ENCODE results near the gene EPO. TPM values are rescaled to one million over a fixed set of nuclear protein-coding genes. Genes with fewer than 3 reads are reported as not detected.
A peak's percentile ranks its signal among the peaks of the same experiment; 100 is the strongest.
"Not testable (repeated sequence)": the region's sequence is repeated elsewhere in the genome, so short reads cannot be mapped to it uniquely, and the experiment has no call there.

The EPO gene
- polyA plus RNA-seq, 3 donors: 0.16 to 0.34 TPM; not detected in 1

DNA sequence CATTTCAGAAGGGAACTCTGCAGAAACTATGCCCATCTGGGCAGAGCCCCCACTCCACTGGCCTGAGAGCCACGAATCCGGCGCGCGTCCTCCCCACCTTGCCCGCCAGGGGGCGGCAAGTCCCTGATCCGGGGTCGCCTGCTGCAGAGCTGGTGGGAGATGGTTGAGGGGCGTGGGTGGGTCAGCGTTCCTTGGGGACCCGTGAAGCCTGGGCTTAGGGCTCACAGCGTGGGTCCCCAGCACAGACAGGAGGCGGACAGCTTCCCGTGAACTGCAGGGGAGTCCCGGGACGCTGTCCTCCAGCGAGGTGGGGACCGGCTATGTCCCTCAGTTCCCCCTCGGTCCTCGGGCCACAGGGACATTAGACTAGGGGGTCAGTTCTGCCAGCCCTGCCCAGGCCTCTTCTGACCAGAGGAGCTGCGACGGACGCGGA, 14.9 kb upstream of the EPO start:
- DNase-seq: peak; percentile 80

DNA sequence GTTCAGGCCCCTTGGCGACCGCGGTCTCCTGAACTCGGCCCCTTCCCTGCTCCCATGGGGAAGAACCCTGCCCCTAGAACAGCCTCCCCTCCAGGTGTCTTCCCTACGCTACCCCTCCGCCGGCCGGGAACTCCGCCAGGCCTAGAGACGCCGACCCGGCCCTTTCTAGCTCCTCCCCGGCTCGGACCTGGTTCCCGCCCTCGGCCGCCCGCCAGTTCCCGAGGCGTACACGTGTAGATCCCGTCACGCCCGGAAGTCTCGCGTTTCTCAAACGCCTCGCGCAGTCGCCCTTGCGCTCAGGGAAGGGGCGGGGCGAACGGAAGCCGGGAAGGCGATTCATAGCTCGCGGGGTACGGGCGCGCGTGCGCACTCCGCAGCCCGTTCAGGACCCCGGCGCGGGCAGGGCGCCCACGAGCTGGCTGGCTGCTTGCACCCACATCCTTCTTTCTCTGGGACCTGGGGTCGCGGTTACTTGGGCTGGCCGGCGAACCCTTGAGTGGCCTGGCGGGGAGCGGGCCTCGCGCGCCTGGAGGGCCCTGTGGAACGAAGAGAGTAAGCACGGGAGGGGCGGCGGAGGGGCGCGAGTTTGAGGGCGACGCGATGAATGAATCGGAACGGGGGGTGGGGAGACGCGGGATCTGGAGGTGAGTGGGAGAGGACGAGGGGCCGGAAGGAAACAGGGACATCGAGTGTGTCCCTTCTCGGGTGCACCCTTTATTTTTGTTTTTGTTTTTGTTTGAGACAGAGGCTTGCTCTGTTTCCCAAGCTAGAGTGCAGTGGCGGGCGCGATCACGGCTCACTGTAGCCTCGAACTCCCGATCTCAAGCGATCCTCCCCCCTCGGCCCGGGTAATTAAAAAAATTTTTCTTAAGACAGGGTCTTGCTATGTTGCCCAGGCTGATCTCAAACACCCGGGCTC, 14.3 kb upstream of the EPO start, which contains the start of gene POP7:
Gene POP7, plus strand, starts transcription at position 369 of the 919 bp plus-strand sequence. CDS start 710 bp downstream, outside the sequence.
- peak; percentile 99 for DNase-seq

DNA sequence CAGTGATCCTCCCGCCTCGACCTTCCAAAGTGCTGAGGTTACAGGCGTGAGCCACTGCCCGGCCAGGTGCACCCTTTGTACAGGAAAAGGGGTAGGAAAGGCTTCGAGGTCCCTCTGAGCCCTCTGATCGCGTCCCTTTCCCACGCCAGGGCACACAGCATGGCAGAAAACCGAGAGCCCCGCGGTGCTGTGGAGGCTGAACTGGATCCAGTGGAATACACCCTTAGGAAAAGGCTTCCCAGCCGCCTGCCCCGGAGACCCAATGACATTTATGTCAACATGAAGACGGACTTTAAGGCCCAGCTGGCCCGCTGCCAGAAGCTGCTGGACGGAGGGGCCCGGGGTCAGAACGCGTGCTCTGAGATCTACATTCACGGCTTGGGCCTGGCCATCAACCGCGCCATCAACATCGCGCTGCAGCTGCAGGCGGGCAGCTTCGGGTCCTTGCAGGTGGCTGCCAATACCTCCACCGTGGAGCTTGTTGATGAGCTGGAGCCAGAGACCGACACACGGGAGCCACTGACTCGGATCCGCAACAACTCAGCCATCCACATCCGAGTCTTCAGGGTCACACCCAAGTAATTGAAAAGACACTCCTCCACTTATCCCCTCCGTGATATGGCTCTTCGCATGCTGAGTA, 13.5 kb upstream of the EPO start:
- no peak for DNase-seq

DNA sequence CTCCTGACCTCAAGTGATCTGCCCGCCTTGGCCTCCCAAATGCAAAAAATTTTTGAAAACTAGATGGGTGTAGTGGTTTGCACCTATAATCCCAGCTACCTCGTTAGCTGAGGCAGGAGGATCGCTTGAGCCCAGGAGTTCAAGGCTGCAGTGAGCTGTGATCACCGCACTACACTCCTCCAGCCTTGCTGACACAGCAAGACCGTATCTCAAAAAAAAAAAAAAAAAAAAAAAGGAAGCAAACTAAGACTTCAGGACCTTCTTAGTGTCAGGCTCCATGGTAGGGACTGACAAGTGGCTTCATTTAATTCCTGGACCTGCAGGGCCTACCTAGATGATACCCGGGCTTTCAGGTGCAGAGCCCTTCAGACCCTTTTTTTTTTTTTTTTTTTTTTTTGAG, 11.9 kb upstream of the EPO start:
- no peak for DNase-seq

DNA sequence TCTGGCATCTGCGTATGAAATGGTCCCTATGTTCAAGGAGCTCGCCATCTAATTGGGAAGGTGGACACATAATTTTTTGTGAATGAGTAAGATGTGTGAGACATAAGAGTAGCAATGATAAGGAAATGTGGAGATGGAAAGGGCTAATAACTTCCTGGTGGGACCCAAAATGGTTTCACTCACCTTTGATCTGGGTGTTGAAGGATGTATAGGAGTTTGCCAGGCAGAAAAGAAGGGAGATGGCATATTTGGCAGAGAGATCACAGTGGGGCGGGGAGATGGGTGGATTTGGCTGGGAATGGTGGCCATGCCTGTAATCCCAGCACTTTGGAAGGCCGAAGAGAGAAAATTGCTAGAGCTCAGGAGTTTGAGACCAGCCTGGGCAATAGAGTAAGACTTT, 9.8 kb upstream of the EPO start:
- no peak for DNase-seq

DNA sequence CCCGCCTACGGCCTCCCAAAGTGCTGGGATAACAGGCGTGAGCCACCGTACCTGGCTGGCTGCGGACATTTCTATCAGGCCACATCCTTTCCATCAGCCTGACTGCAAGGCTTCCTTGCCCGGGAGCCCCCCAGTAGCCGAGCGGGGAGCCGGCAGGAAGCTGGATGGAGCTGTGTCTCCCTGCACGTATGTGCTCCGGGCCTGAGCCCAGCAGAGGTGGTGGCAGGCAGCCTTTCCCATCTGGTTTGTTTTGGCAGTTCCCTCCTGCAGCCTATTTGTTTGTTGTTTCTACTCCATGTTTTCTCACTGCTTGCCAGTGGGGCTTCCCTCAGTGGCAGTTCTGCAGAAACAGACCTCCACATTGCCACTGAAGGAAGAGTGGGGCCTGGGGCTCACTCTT, 8.9 kb upstream of the EPO start:
- DNase-seq: no peak

DNA sequence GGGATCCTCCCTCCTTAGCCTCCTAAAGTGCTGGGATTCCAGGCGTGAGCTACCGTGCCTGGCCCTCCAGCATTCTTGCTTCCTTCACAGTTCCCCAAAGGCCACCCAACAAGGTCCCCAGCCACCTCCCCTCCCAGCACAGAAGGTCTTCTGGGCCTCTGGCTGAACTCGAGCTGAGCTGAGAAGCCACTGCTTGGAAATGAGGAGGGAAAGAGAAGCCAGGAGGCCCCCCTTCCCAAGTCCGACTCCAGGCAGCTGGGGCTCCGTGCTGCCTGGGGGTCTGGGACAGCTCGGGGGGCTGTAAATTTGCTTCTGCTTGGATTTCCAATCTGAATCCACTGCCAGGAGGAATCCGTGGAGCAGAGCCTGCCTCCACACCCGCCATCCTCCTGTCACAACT, 5.5 kb upstream of the EPO start:
- no peak for DNase-seq

DNA sequence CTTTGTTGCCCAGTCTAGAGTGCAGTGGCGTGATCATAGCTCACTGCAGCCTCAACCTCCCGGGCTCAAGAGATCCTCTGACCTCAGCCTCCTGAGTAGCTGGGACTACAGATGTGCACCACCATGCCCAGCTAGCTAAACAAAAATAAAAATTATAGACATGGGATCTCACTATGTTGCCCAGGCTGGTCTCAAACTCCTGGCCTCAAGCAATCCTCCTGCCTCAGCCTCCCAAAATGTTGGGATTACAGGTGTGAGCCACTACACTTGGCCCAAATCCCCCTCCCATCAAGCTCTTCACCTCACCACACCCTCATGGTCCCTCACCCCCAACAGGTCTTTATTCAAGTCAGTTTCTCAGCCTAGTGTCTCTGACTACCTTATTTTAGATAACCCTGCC, 3.2 kb upstream of the EPO start:
- not testable (repeated sequence) for DNase-seq

DNA sequence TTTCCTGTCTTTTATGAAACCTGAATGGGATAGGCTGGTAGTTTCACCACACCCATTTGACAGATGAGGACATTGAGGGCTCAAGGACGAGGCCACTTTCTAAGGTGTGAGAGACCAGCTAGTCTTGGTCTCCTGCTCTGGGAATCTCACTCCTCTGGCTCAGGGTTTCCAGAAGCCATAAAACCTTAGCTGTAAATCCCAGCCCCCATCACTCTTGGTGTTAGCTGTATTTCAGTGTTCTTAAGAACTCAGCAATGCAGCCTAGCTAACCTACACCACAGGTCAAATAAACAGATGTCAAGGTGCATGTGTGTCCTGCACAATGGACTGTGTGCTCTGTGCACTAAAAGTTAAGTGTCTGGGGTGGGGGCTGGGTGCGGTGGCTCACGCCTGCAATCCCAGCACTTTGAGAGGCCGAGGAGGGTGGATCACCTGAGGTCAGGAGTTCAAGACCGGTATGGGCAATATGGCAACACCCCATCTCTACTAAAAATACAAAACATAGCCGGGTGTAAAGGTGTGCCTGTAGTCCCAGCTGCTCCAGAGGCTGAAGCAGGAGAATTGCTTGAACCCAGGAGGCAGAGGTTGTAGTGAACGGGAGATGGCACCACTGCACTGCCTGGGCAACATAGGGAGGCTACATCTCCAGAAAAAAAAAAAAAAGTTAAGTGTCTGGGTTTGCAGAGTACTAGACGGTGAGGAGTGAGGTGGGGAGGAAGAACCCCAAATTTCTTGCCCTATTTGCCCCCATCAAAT, 567 bp upstream of the EPO start:
- DNase-seq: no peak

DNA sequence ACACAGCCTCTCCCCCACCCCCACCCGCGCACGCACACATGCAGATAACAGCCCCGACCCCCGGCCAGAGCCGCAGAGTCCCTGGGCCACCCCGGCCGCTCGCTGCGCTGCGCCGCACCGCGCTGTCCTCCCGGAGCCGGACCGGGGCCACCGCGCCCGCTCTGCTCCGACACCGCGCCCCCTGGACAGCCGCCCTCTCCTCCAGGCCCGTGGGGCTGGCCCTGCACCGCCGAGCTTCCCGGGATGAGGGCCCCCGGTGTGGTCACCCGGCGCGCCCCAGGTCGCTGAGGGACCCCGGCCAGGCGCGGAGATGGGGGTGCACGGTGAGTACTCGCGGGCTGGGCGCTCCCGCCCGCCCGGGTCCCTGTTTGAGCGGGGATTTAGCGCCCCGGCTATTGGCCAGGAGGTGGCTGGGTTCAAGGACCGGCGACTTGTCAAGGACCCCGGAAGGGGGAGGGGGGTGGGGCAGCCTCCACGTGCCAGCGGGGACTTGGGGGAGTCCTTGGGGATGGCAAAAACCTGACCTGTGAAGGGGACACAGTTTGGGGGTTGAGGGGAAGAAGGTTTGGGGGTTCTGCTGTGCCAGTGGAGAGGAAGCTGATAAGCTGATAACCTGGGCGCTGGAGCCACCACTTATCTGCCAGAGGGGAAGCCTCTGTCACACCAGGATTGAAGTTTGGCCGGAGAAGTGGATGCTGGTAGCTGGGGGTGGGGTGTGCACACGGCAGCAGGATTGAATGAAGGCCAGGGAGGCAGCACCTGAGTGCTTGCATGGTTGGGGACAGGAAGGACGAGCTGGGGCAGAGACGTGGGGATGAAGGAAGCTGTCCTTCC, 620 bp downstream of the EPO start:
- no peak for DNase-seq

DNA sequence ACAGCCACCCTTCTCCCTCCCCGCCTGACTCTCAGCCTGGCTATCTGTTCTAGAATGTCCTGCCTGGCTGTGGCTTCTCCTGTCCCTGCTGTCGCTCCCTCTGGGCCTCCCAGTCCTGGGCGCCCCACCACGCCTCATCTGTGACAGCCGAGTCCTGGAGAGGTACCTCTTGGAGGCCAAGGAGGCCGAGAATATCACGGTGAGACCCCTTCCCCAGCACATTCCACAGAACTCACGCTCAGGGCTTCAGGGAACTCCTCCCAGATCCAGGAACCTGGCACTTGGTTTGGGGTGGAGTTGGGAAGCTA, 1.2 kb downstream of the EPO start:
- DNase-seq: no peak

DNA sequence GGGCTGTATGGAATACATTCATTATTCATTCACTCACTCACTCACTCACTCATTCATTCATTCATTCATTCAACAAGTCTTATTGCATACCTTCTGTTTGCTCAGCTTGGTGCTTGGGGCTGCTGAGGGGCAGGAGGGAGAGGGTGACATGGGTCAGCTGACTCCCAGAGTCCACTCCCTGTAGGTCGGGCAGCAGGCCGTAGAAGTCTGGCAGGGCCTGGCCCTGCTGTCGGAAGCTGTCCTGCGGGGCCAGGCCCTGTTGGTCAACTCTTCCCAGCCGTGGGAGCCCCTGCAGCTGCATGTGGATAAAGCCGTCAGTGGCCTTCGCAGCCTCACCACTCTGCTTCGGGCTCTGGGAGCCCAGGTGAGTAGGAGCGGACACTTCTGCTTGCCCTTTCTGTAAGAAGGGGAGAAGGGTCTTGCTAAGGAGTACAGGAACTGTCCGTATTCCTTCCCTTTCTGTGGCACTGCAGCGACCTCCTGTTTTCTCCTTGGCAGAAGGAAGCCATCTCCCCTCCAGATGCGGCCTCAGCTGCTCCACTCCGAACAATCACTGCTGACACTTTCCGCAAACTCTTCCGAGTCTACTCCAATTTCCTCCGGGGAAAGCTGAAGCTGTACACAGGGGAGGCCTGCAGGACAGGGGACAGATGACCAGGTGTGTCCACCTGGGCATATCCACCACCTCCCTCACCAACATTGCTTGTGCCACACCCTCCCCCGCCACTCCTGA, 2.4 kb downstream of the EPO start:
- DNase-seq: no peak

DNA sequence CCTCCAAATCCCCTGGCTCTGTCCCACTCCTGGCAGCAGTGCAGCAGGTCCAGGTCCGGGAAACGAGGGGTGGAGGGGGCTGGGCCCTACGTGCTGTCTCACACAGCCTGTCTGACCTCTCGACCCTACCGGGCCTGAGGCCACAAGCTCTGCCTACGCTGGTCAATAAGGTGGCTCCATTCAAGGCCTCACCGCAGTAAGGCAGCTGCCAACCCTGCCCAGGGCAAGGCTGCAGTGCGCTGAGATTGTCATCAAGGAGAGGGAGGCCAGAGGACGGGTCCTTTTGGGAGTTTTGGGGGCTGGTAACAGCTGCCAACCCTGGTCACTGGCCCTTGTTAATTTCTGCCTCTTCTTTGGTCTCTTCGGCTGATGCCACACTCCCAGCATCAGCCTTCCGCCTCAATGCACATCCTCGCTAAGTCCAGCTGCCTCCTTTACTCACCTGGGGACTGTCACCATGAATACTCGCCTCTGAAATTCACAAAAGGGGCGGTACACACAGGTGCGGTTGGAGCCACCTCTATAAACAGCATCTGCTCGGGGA, 3.5 kb downstream of the EPO start:
- no peak for DNase-seq

DNA sequence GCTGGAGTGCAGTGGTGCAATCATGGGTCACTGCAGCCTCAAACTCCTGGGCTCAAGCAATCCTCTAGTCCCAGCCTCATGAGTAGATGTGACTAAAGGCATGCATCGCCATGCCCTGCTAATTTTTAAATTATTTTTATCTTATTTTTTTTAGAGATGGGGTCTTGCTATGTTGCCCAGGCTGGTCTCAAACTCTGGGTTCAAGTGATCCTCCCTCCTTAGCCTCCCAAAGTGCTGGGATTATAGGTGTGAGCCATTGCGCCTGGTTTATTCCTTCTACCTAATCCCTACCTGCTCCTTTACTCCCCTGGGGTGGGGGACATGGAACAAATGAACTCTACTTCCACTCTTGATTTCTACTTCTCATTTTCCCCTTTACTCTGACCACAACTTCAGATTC, 4.1 kb downstream of the EPO start:
- DNase-seq: not testable (repeated sequence)

DNA sequence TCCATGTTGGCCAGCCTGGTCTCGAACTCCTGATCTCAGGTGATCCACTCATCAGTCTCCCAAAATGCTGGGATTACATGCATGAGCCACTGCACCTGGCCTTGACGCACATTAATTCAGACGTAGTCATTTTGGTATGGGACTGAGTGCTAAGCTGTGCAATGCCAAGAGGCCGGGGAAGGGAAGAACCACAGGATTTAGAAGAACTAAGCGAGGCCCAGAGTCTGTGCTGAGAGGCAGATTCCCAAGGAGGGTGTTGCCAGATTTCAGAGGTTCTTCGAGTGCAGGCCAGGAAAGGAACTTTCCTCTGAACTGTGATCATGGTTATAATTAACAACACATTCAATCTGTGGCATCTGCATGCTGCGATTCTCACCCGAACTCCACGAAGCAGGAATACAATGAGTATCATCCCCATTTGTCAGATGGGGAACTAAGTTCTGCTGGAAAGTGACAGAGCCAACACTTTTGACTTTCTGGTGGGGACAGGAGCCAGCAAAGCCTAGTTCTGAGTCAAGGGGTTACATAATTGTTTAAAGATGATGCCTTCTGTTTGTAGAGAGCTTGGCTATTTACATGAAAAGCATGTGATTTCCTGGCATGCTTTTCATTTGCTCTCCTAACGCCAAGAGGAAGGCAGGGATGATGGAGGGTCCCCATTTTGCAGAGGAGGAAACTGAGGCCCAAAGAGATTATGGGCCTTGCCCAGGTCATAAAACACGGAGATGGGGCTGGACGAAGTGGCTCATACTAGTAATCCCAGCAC, 6.9 kb downstream of the EPO start:
- DNase-seq: no peak

DNA sequence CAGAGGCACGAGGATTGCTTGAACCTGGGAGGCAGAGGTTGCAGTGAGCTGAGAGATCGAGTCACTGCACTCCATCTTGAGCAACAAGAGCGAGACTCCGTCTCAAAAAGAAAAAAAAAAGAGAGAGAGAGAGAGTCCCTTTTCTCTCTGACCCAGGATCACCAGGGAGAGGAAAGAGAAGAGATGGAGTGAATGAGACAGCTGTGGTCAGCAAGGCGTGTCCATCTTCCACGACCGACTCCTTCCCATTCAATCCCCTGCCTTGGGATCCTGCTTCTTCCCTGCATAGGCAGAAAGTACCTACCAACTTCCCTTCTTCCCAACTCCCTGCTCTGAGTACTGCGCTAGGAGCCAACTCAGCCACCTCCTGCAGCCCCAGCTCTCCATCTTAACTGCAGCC, 7.9 kb downstream of the EPO start:
- DNase-seq: no peak

DNA sequence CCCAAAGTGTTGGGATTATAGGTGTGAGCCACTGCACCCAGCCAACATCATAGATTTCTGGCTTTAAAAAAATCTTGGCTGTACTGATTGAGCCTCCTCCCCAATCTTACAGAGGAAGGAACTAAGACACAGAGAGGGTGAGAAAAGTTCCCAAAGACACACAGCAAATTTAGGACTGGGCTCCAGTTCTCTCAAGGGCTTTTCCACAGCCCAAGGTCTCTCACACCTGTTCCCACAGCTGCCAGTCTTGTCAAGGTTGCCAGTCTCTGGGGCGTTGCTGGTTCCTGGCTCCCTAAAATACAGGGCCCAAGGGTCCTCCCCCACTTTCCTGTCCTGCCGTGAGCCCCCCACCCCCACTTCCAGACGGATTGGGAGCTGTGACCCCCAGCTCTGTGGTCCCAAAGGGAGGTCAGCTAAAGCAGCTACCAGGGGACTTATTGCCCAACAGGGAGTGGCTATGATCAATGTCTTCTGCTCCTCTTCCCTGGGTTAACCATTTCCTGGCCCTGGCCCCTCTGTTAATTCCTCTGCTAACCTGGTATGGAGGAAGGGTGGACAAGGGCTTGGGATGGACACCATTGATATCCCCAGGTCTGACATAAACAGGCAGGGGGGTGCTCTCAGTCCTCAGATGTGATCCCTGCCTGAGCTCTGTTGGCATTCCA, 10.0 kb downstream of the EPO start:
- no peak for DNase-seq

DNA sequence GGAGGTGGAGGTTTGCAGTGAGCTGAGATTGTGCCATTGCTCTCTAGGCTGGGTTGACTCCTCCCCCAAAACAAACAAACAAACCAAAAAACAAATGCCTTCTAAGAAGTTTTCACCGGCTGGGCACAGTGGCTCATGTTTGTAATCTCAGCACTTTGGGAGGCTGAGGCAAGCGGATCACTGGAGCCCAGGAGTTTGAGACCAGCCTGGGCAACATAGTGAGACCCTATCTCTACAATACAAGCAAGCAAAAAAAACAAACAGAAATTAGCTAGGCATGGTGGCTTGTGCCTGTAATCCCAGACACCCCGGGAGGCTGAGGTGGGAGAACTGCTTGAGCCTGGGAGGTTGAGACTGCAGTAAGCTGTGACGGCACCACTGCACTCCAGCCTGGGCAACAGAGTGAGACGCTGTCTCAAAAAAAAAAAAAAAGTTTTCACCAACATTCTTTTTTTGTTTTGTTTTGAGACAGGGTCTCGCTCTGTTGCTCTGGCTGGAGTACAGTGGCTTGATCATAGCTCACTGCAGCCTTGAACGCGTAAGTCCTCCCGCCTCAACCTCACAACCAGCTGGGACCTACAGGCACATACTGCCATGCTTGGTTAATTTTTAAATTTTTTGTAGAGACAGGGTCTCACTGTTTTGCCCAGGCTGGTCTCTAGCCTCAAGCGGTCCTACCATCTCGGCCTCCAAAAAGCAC, 11.8 kb downstream of the EPO start:
- DNase-seq: no peak

DNA sequence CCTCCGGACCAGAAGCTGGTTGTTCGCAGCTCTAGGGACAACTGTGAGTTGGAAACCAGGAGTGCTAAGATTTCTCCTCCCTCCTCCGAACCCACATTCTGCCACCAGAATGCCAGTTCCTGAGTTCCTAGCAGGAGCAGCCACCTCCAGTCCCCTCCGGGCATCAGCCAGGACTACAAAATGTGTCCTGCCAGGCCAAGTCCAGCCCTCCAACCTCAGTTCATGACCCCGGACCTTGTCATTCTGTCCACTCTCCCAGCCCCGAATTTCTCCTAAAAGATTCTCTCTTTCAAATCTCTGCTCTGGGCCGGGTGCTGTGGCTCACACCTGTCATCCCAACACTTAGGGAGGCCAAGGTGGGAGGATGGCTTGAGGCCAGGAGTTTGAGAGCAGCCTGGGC, 15.5 kb downstream of the EPO start:
- no peak for DNase-seq
